ENCODE results near the gene PLXDC2.

PLXDC2 gene

DNA sequence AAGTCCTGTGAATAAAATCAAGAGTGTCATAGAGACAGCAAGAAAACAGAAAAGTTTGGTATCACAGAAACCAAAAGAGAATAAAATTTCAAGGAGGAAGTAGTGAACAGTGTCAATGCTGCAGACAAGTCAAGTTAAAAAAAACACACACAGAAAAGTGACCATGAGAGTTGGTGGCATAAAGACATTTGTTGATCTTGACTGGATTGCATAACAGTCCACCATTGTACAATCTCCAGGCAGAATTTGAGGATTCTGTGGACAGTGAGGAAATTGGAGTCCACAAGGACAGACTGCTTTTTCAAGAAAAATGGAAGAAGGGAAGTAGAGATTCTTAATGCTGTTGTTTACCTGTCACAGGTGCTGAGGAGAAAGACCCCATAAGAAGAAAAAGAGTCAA, 412.5 kb downstream of the PLXDC2 start:
- DNase-seq: no peak

DNA sequence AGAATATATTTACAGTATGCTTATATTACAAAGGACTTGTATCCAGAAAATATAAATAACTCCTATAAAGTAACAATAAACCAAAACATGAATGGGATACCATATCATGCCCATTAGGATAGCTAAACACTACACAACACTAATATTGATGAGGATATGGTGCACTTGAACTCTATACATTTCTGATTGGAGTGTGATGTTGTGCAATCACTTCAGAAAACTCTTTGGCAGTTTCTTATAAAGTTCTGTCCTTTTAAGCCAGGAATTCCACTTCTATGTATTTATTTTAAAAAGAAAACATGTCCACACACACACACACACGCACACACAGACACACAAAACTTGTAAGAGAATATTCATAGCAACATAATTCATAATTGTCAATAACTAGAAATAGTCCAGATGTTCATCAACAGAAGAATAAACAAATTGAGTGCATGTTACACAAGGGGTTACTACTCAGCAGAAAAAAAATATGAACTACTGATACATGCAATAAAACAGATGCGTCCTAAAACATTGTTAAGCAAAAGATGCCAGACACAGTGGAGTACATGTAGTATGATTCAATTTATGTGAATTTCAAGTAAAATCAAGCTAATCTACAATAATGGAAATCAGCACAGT, 416.0 kb downstream of the PLXDC2 start:
- DNase-seq: no peak

DNA sequence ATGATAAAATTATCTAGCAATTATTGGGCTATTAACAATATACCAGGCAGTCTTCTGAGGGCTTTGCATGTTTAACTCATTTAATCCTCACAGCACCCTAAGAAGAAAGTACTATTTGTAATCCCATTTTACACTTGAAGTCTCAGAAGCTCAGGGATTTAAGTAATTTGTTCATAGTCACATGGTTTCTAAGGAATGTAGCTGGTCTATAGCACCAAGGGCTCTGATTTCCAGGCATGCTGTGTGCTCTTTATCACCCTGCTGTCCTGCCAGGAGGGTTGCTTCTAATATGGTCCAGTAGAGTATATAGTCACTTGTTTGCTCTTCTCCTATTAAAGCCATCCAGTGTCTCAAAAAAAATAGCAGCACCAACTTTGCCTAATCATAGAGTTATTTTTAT, 417.2 kb downstream of the PLXDC2 start:
- no peak for DNase-seq

DNA sequence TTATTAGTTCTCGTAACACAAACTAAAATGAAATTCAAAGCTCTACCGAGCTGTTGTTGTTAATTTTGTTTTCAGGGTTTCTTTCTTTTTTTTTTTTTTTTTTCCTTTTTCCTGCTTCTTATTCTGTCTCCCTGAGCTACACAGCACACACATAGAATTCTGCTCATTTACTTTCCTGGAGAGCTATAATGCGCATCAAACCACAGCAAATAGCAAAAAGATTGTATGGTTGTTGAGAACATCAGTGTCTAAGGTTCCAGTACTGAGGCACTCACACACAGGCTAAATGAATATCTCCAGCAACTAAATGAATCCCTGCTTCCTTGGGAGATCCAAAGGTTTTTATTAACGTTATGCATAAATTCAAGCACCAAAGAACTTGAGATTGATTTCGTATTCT, 418.3 kb downstream of the PLXDC2 start:
- DNase-seq: no peak

DNA sequence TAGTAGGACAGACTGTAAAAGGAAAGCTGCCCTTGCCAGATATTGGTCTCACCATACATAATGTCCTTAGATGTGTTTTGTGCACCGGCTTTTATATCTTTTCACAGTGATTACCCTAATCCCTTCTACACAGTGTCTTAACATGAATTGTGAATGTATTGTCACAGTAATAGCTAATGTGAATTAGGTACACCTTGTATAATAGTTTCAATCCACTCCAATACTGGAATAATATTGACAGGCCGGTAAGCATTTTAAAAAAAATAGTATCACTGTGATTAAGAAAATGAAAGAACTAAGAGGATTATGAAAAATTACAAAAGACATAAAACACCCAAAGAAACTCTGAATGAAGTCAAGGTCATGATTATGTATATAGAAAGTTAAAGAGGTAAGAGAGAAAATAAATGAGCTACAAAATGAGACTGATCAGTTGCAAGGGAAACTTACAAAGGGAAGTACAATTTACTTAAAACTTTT, 420.9 kb downstream of the PLXDC2 start:
- DNase-seq: no peak

DNA sequence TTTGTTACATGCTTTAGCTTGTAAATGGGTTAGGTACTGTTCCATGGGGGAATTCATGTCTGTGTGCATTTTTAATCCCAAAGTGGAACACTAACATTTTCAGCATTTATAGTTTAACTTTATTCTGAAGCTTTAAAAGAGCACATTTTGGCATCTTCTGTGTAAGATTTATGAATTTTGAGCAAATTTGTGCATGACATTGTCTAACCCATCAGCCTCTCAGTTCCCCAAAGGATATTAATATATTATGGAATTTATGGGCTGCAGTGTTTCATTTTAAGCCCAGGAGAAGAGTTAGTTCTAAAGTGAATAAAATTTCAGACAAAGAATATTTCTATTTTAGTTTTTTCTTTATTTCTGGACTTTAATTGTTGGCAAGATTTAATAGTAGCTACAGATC, 421.4 kb downstream of the PLXDC2 start:
- DNase-seq: no peak

DNA sequence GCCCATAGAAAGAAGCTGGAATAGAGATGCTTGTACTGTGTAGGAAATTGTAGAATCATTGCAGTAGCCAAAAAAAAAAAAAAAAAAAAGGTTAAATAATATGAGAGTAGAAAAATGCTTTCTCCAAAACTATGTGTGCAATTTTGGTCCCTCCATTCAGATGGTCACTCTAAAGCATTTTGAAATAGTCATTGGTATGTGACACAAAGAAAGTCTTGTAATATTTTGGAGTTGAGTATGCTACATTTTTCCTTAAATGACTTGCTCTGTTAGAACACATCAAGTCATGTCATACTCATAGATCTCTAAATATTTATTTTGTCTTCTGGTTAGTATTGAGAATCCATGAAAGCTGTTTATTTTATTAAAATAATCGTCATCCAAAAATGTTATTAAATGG, 424.4 kb downstream of the PLXDC2 start:
- DNase-seq: no peak

DNA sequence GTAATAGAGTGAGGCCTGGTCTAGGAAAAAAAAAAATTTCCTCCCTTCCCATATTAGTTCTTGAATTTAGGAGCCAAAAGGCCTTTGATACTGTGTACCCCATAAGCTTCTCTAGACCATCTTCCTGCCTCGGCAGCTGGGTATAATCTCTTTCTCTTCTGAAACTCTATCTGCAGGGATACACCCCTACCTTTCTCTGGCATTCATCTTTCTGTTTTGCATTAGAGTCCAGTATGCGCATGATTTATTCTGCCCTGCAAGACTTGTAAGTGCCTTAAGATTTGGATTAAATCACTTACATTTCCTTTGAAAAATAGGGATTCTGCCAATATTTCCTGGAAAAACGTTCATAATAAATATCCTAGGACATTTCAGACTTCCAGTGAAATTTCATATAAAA, 431.2 kb downstream of the PLXDC2 start:
- no peak for DNase-seq

DNA sequence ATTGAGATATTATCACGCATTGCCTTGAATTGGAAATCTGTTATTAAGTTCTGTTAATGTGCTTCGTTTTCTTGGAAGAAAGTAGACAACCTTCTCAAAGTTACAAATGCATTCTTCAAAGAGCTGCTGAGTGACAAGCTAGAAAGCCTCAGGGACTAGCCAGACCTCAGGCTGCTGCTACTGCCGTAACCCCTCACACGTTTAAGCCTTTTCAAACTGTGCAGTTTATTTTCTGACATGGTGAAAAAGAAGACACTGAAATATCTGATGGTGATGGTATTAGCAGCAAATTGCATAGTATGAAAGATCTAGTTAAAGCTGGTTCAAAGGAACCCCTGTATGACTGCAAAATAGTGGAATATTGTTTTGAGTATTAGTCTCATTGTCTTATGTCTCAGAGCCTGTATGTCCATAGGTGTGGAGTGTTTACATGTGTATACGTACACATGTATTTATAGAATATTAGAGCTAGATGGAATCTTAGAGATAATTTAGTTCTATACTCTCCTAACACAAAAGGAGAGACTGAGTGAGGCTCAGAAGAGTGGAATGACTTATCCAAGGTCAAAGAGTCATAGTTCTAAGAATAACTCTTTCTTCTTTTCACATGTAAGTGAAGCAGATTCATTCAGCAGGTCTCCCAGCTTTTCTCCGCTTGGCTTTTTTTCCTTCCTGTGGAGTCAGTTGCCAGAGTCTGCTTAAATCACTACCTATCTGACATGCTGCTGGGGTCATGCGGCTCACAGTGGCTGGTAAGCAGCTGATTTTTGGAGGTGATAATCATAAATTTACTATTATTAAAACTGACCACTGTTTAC, 431.9 kb downstream of the PLXDC2 start:
- DNase-seq: no peak

DNA sequence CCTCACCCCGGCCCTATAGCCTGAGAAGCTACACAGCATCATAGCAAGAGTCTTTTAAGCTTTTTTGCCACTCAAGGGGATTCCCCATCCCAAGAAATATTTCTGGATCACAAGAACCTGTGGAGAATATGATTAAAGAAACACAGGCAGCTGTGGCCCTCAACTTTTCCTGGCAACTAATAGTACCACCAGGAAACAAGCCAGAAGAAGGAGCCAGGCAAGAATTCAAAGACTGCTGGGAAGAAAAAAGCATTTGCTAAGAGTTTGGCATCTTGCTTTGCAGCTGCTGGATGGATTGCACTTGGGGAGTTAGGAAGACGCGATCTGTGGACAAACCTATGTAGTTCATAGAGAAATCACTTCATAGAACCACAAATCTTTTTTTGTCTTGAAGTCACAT, 437.8 kb downstream of the PLXDC2 start:
- no peak for DNase-seq

DNA sequence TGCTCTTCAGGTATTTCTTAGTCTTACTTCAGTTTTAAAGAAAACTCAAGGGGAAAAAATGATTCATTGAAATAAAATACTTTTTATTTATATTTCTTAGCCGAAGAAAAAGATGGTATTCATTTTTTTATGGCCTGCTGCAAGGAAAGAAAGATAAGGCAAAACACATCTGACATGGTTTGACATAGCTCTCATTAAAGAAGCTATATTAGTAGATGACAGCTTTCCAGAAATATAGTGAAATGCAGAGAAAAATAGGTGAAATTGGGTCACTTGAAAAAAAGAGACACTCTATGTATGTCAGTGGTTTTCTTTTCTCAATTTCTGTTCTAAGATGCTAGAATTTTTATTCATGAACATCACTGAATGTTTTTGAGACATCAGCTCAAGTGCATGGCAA, 438.3 kb downstream of the PLXDC2 start:
- DNase-seq: no peak

DNA sequence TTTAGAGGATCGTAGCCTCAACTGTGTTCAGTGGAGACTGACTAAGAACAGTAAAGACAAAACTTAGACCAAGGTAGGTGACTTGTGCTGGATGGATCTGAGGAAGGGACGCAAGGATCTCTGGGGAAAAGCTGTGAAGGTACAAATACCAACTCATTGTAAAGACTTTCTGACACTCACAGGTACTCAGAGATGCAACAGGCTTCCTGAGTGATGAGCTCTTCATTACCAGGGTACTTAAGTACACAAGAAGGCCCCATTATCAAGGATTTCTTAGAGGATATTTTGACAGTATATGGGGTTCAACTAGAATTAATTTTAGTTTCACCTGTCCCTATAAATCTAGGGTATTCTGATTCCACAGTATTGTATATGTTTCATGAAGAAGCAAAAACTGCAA, 440.7 kb downstream of the PLXDC2 start:
- no peak for DNase-seq

DNA sequence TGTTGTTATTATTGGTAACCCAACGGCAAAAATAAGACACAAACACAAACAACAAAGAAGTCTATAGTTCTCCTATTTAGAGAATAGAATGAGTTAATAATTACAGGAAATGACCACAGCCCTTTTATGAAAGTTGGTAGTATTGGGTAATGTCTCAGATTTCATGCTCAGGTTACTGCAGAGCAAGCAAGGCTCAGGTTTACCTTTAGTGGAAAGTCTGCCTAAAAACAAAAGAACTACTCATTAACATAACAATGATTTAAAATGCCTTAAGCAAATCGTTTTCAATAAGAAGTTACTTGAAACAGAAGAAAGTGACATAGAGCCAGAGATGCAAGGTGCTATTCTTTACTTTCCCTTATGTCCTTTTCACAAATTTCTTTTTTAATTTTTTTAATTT, 441.2 kb downstream of the PLXDC2 start:
- DNase-seq: no peak

DNA sequence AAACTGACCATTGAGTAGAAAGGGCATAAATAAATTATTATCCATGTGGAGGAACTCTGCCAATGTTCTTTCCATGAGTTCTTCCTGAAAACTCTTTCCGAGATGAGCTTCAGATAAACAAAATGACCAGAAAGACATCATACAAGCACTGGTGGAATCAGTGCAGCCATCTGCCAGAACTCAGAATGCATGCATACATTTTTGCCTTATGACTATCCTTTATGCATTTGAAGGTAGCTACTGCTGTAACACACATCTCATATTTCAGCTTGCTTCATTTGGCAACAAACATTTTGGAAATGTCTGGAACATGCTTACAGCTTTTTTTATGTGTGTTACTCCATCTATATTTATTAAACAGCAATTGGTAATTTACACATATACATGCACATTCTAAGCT, 448.9 kb downstream of the PLXDC2 start:
- DNase-seq: no peak

DNA sequence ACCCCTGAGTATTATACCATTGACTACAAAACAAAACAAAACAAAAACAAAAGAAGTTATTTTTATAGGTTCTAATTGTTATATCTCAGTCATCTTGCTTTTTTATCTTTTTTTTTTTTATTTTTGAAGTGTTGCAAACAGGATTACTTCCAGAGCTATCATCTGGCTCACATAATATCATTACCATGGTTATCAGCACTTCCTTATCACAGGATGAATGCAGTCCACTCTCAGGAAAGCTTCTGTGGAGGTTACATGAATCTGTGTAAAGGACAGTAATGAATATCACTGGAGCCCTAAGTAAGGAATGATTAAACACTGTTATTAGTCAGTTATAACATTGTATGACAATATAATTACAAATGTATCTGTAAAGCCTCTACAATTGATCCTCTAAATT, 451.5 kb downstream of the PLXDC2 start:
- no peak for DNase-seq

DNA sequence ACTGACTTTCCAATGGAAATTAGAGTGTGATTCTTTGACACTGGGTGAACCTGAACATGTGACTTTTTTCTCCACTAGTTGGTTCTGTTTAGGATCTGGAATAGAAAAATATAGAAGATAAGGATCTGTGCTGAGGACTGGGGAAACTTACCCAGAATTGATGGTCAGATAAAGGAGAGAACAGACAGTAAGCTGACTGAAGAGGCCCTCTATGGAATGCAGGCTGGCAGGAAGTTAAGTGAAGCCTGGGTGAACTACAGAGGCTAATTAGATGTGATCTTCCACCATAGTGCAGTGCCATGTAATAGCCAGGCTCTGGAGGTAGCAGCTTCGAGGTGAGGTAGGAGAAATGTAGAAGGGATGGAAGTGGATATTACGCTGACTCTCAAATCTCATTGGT, 455.3 kb downstream of the PLXDC2 start:
- DNase-seq: no peak

DNA sequence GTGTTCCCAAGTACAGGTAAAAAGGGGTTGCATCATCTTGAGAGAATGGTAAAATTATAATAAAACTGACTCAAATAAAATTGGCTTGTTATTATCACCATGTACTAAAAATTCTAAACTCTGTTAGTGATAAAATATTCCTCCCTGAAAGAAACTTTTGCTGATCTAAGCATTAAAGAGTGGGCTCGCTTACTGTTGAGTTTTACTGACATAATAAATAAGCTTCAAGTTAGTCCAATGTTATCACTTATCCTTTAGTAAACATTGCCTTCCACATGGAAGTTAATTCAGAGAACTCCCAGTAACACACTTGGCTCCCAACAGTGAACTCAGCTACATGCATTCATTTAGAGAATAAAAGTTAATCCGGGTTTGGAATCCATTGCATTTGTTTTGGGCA, 456.4 kb downstream of the PLXDC2 start:
- DNase-seq: no peak

DNA sequence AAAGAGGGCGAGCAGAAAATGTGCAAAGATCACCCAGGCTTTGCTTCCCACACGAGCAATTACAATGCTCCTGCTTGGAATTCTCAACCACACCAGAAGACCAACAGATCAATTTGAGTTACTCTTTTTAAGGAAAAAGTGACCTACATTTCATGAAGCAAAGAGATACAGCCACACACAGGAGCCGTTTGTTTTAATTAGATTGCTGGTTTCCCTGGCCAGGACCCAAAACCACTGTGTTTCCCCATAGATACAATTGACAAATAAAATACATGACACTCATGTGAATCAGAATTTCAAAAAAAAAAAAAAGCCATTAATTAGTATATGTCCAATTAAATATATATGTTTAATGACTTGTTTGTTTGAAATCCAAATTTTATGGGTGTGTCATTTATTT, 458.3 kb downstream of the PLXDC2 start:
- no peak for DNase-seq

DNA sequence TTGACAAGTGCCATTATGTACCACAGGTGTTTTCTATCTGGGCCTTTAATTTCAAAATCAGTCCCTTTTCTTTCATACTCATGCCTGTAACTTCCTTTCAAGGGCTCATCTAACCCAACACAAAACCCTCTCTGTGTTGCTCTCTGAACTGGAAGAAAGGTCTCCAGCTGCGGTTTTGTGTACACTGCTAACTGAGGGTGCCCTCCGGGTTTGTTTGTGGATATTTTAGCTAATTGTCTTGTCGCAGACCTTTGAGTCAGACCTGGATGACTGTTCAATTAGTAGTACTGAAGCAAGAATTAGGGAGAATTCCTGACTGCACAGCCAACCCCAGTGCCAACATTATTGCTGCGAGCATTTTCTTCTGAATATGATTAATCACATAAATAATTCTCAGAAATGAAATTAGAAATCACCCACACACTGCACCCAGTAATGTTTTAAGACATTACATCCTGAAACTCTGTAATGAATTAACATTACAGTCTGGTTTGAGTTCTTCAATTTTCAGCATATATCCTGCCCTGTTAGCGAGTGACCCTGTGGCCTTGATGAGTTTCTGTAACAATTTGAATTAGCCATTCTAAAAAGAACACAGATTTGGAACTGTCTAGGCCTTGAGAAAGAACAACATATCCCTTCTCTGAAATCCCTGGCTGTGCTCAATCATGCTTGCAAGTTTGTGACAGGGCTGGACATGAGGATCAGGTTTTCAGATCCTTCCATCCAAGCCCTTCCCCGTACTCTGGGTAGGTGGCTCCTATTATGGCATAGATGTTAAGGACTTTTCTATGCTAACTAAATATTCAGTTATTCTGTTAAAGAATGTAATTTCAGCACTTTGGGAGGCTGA, 460.1 kb downstream of the PLXDC2 start:
- no peak for DNase-seq

DNA sequence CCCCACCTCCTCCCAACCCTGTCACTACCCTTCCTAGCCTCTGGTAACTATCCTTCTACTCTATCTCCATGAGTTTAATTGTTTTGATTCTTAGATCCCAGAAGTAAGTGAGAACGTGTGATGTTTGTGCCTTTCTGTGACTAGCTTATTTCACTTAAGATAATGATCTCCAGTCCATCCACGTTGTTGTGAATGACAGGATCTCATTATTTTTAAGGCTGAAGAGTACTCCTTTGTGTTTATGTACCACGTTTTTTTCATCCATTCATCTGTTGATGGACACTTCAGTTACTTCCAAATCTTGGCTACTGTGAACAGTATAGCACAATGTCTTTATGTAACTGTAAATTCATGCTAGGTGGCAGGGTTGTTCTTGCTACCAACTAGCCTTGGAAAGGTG, 461.6 kb downstream of the PLXDC2 start:
- no peak for DNase-seq

DNA sequence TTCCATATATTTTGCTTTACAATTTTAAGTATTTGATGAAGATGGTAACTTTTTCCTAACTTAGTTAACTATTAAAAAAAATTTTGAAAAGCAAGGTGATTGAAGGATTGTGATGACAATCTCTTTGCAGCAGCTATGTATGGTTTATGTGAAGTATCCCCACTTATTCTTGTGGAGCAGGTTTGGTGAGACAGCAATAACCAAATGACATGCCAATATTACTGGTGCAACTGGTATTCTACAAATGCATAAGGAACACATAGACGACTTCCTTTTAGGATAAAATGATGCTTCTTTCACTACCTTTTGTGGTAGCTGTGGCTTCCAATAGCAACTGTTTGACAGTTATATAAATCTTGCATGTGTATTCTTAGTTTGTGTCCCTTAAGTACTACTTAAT, 465.3 kb downstream of the PLXDC2 start:
- DNase-seq: no peak

DNA sequence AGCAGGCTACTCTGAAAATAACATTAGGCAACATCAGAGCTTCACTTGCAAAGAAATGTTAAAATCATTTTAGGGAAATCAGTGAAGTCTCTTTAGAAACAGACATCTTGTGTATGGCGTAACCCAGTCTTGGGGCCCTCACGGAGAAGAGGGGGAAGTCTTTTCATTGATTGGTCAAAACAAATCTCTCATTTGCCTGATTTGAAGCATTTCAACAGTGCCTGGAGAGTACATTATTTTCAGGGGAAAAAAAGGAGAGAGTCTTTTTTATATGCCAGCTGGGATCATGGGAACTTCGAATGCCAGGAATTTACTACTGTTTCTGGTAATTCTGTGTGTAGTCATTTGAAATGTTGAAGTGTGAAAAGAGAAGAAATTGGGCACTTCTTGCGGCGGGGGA, 471.4 kb downstream of the PLXDC2 start:
- DNase-seq: no peak

DNA sequence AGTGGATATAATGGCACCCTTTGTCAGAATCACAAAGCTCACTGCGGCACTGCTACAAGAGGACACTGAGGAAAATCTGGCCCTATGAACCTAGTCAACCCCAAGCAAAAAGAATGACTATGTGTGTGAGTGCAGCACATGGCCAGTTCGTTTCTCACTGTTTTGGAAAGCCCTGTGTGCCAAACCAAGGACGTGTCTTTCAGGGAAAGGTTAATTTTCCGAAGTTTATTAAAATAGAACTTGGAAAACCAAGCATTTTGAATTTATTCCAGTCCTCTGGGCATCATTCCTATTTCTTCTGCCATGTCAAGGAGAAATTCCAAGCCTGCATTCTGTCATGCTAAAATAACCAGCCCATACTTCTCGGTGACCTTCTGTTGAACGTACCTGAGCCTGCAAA, 471.8 kb downstream of the PLXDC2 start:
- DNase-seq: no peak

All from activated CD4-positive, alpha-beta T cell treated with anti-CD3 and anti-CD28 coated beads, Interleukin-2, amount 50 U/mL, for 4 hours (primary cell).